Anterior cingulate cortex (tissue), 58 donors: Measurements from ENCODE around the gene RNF223.
"Not testable (repeated sequence)": the region's sequence is repeated elsewhere in the genome, so short reads cannot be mapped to it uniquely, and the experiment has no call there.

Experiments used
- DNase-seq, 58 donors: peaks; one replicate each; lab custom pipeline; 2025; lab: John Stamatoyannopoulos, UW

The RNF223 gene

GRCh38 chr1:1077396-1077795, 3.3 kb upstream of the RNF223 start:
- not testable (repeated sequence) for DNase-seq

- DNase-seq: no peak
Measured at GRCh38 chr1:1075148-1075935, 1.2 kb upstream of the RNF223 start.

- DNase-seq: no peak
Measured at GRCh38 chr1:1074631-1075147, 583 bp upstream of the RNF223 start.

GRCh38 chr1:1072849-1073742, 1.0 kb downstream of the RNF223 start:
- DNase-seq: no peak

GRCh38 chr1:1072299-1072848, 1.7 kb downstream of the RNF223 start:
- peak in 3 of 58 donors; percentile 21 to 37 (median 33) for DNase-seq

- peak in 2 of 58 donors; percentile 28 to 34 for DNase-seq
Measured at GRCh38 chr1:1071486-1072298, 2.4 kb downstream of the RNF223 start.

GRCh38 chr1:1069711-1070676, 4.1 kb downstream of the RNF223 start:
- DNase-seq: no peak

- DNase-seq: peak in 51 of 58 donors; percentile 4 to 73 (median 43)
Measured at GRCh38 chr1:1069056-1069710, 4.9 kb downstream of the RNF223 start.

GRCh38 chr1:1068517-1069055, 5.5 kb downstream of the RNF223 start:
- no peak for DNase-seq

- no peak for DNase-seq
Measured at GRCh38 chr1:1067860-1068516, 6.1 kb downstream of the RNF223 start.

GRCh38 chr1:1067284-1067859, 6.7 kb downstream of the RNF223 start:
- no peak for DNase-seq

- peak in 3 of 58 donors; percentile 15 to 37 (median 18) for DNase-seq
Measured at GRCh38 chr1:1066403-1067283, 7.5 kb downstream of the RNF223 start.

- not testable (repeated sequence) for DNase-seq
Measured at GRCh38 chr1:1065940-1066304, 8.2 kb downstream of the RNF223 start.

- DNase-seq: no peak
Measured at GRCh38 chr1:1065265-1065939, 8.7 kb downstream of the RNF223 start.
